ENCODE data around the gene CFDP1.

The CFDP1 gene

GRCh38 chr16:75266738-75267630 lies 166.3 kb downstream of the CFDP1 start:
- H3K9me3 ChIP-seq, result no peaks in the 10 kb centered on the region
- intact Hi-C loops (cut with DNase I; ENCODE audit: low total_unique reads), result no loop called here
- no peak for TF ChIP-seq CTCF (IDR thresholded peaks at IDR 0.05)

GRCh38 chr16:75265911-75266701 lies 167.2 kb downstream of the CFDP1 start:
- TF ChIP-seq CTCF (IDR thresholded peaks at IDR 0.05), result no peak
- Histone ChIP-seq H3K27ac (peak overlapping the region; percentile 95 to 96), H3K9me3 (no peaks in the 10 kb centered on the region), H3K4me1 (peaks cover 5 to 60% (median 55%) of the 10 kb centered on the region in 4 donors), H3K36me3 (no peaks in the 10 kb centered on the region), H3K4me3 (peak overlapping the region; percentile 84 to 96), H3K27me3 (no peaks in the 10 kb centered on the region)
- peak; percentile 48 to 84 for DNase-seq
- intact Hi-C loops (cut with DNase I; ENCODE audit: low total_unique reads), result no loop called here

More at GRCh38 chr16:75266738-75267630, 166.3 kb downstream of the CFDP1 start:
- H3K27me3 ChIP-seq, result no peaks in the 10 kb centered on the region
- H3K27ac ChIP-seq, result peak overlapping the region; percentile 95 to 96
- H3K4me3 ChIP-seq, result peak overlapping the region; percentile 84 to 96
- no peaks in the 10 kb centered on the region for H3K36me3 ChIP-seq
- peaks cover 5 to 56% (median 47%) of the 10 kb centered on the region in 4 donors for H3K4me1 ChIP-seq
- DNase-seq, result no peak

GRCh38 chr16:75264999-75265910 lies 168.0 kb downstream of the CFDP1 start:
- peak in 1 of 2 donors; percentile 85 for DNase-seq
- Histone ChIP-seq H3K4me1 (peaks cover 5 to 69% (median 57%) of the 10 kb centered on the region in 4 donors), H3K27ac (peak overlapping the region; percentile 95 to 96), H3K4me3 (peak overlapping the region; percentile 84 to 96), H3K27me3 (no peaks in the 10 kb centered on the region), H3K9me3 (no peaks in the 10 kb centered on the region), H3K36me3 (no peaks in the 10 kb centered on the region)
- TF ChIP-seq CTCF (IDR thresholded peaks at IDR 0.05), result no peak
- intact Hi-C loops (cut with DNase I; ENCODE audit: low total_unique reads), result no loop called here

GRCh38 chr16:75264457-75264998 lies 168.8 kb downstream of the CFDP1 start:
- Histone ChIP-seq H3K4me3 (peak overlapping the region; percentile 84 to 96), H3K9me3 (no peaks in the 10 kb centered on the region), H3K27ac (peak overlapping the region; percentile 95 to 96), H3K36me3 (no peaks in the 10 kb centered on the region), H3K4me1 (peaks cover 5 to 74% (median 57%) of the 10 kb centered on the region in 4 donors), H3K27me3 (no peaks in the 10 kb centered on the region)
- peak in 1 of 2 donors; percentile 58 for DNase-seq
- intact Hi-C loops (cut with DNase I; ENCODE audit: low total_unique reads), result no loop called here
- TF ChIP-seq CTCF (IDR thresholded peaks at IDR 0.05), result no peak

All from tibial artery (tissue), 4 donors.